ENCODE data around the gene TMEM87A. TPM values are rescaled to one million over a fixed set of nuclear protein-coding genes. Genes with fewer than 3 reads are reported as not detected.
A peak's percentile ranks its signal among the peaks of the same experiment; 100 is the strongest.

TMEM87A gene
- total RNA-seq, 1 donor from 2014 or later, result 21.0 TPM

- intact Hi-C loops (cut with DNase I), result no loop called here
- DNase-seq (ENCODE audit: low spot score), result no peak
Observed at GRCh38 chr15:42214600-42214999, 58.6 kb downstream of the TMEM87A start.

GRCh38 chr15:42213511-42213910 lies 59.7 kb downstream of the TMEM87A start:
- DNase-seq (ENCODE audit: low spot score), result no peak
- intact Hi-C loops (cut with DNase I), result no loop called here

- intact Hi-C loops (cut with DNase I), result no loop called here
- no peak for DNase-seq (ENCODE audit: low spot score)
Observed at GRCh38 chr15:42210696-42211095, 62.5 kb downstream of the TMEM87A start.

GRCh38 chr15:42207674-42208579 lies 65.3 kb downstream of the TMEM87A start, which contains the start of gene VPS39:
Gene VPS39, minus strand, starts transcription at chr15:42208304. Its CDS starts 151 bp downstream, at chr15:42208153.
- intact Hi-C loops (cut with DNase I), result loop anchor here (5.0 kb wide), 1 partner anchor 64 kb away; the partner anchor contains the start of genes GANC and TMEM87A
- DNase-seq (ENCODE audit: low spot score), result peak; percentile 93

GRCh38 chr15:42206406-42206805 lies 66.8 kb downstream of the TMEM87A start:
- intact Hi-C loops (cut with DNase I), result loop anchor here (5.0 kb wide), 1 partner anchor 66 kb away; the partner anchor contains the start of genes GANC and TMEM87A
- DNase-seq (ENCODE audit: low spot score), result no peak

- intact Hi-C loops (cut with DNase I), result no loop called here
- DNase-seq (ENCODE audit: low spot score), result no peak
Observed at GRCh38 chr15:42203891-42204290, 69.3 kb downstream of the TMEM87A start.

- intact Hi-C loops (cut with DNase I), result no loop called here
- no peak for DNase-seq (ENCODE audit: low spot score)
Observed at GRCh38 chr15:42202653-42203052, 70.6 kb downstream of the TMEM87A start.

GRCh38 chr15:42201801-42202200 lies 71.4 kb downstream of the TMEM87A start:
- no peak for DNase-seq (ENCODE audit: low spot score)
- intact Hi-C loops (cut with DNase I), result no loop called here

- DNase-seq (ENCODE audit: low spot score), result no peak
- intact Hi-C loops (cut with DNase I), result no loop called here
Observed at GRCh38 chr15:42199126-42199525, 74.1 kb downstream of the TMEM87A start.

GRCh38 chr15:42198516-42198915 lies 74.7 kb downstream of the TMEM87A start:
- intact Hi-C loops (cut with DNase I), result no loop called here
- DNase-seq (ENCODE audit: low spot score), result no peak

GRCh38 chr15:42194513-42194912 lies 78.7 kb downstream of the TMEM87A start:
- no peak for DNase-seq (ENCODE audit: low spot score)
- intact Hi-C loops (cut with DNase I), result no loop called here

- intact Hi-C loops (cut with DNase I), result no loop called here
- DNase-seq (ENCODE audit: low spot score), result no peak
Observed at GRCh38 chr15:42193383-42193782, 79.8 kb downstream of the TMEM87A start.

- DNase-seq (ENCODE audit: low spot score), result no peak
- intact Hi-C loops (cut with DNase I), result no loop called here
Observed at GRCh38 chr15:42191610-42192346, 81.5 kb downstream of the TMEM87A start.

GRCh38 chr15:42190370-42190769 lies 82.9 kb downstream of the TMEM87A start:
- intact Hi-C loops (cut with DNase I), result no loop called here
- no peak for DNase-seq (ENCODE audit: low spot score)

GRCh38 chr15:42185801-42186200 lies 87.4 kb downstream of the TMEM87A start:
- no peak for DNase-seq (ENCODE audit: low spot score)
- intact Hi-C loops (cut with DNase I), result no loop called here

GRCh38 chr15:42184736-42185135 lies 88.5 kb downstream of the TMEM87A start:
- no peak for DNase-seq (ENCODE audit: low spot score)
- intact Hi-C loops (cut with DNase I), result no loop called here

GRCh38 chr15:42184296-42184695 lies 88.9 kb downstream of the TMEM87A start:
- intact Hi-C loops (cut with DNase I), result no loop called here
- no peak for DNase-seq (ENCODE audit: low spot score)

GRCh38 chr15:42182961-42183360 lies 90.3 kb downstream of the TMEM87A start:
- intact Hi-C loops (cut with DNase I), result no loop called here
- DNase-seq (ENCODE audit: low spot score), result no peak

- intact Hi-C loops (cut with DNase I), result no loop called here
- no peak for DNase-seq (ENCODE audit: low spot score)
Observed at GRCh38 chr15:42182328-42182886, 90.8 kb downstream of the TMEM87A start.

GRCh38 chr15:42178056-42178455 lies 95.2 kb downstream of the TMEM87A start:
- DNase-seq (ENCODE audit: low spot score), result no peak
- intact Hi-C loops (cut with DNase I), result no loop called here
